Activated gamma-delta T cell treated with anti-CD3 and anti-CD28 coated beads, Interleukin-2, amount 50 U/mL, for 16 hours (primary cell): ENCODE measurements around the gene CHMP4B.
"Not testable (repeated sequence)": the region's sequence is repeated elsewhere in the genome, so short reads cannot be mapped to it uniquely, and the experiment has no call there.

Source experiments
- DNase-seq: peaks from one replicate; pipeline ENCODE4 v3.0.0-alpha.2; 2020; ENCODE audit warnings: low read depth

Gene CHMP4B

DNA sequence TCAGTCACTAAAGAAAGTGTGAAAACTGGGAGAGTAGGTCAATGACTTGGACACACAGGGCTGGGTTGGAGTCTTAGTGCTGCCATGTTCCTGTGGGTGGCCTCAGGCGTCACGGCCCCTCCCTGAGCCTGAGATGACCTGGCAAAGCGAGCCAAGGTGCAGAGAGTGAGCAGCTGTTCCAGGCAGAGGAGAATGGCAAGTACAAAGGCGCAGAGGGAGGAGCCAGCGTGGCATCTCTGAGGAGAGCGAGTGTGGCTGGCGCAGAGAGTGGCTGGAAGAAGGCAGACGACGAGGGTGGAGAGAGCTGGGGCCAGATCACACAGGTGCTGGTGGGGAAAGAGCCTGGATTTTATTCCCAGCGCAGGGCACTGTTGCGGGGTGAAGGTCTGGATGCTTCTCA, 20.6 kb upstream of the CHMP4B start:
- no peak for DNase-seq

DNA sequence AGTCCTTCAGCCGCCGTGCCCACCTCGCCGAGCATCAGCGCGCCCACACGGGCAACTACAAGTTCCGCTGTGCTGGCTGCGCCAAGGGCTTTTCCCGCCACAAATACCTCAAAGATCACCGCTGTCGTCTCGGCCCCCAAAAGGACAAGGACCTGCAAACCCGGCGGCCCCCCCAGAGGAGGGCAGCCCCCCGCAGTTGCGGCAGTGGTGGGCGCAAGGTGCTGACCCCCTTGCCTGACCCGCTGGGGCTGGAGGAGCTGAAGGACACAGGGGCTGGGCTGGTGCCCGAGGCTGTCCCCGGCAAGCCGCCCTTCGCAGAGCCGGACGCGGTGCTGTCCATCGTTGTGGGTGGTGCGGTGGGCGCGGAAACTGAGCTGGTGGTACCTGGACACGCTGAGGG, 20.1 kb upstream of the CHMP4B start:
- no peak for DNase-seq

DNA sequence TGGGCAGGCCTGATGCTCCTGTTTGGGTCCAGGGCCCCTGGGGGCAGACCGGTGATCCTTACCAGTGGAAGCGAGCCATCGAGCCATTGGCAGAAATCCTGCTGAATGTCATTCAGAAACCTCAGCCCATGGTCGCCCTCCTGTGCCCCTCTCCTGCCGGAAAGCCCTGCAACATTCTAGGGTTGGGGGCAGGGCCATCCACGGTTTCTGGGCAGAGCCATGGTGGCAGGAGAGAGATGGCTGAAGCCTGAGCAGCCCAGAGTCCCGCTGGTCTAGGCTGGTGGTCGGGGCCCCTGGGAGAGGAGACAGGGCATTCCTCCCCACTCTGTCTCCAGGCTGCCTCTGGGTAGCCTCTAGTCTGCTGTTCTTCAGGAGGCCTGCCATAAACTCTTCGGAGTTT, 19.6 kb upstream of the CHMP4B start:
- no peak for DNase-seq

DNA sequence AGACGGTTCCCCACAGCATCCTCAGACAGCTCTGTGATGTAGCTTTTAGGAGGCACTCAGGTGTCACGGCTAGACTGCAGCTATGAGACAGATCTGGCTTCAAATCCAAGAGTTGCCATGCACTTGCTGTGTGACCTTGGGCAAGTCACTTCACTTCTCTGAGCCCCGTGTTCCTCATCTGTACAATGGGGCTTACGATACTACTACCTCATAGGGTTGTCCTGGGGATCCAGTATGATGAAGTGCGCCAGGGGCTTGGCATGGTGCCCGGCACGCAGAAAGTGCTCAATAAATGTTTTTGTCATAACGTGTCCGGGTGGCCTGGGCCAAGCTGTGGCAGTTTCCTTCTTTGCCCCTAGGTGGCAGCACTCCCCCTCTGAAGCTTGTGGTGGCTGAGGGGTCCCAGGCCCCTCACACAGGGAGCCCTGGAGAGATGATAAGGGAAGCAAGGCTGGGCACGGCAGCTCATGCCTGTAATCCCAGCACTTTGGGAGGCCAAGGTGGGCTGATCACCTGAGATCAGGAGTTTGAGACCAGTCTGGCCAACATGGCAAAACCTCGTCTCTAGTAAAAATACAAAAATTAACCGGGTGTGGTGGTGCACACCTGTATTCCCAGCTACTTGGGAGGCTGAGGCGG, 19.1 kb upstream of the CHMP4B start:
- peak; percentile 32 for DNase-seq

DNA sequence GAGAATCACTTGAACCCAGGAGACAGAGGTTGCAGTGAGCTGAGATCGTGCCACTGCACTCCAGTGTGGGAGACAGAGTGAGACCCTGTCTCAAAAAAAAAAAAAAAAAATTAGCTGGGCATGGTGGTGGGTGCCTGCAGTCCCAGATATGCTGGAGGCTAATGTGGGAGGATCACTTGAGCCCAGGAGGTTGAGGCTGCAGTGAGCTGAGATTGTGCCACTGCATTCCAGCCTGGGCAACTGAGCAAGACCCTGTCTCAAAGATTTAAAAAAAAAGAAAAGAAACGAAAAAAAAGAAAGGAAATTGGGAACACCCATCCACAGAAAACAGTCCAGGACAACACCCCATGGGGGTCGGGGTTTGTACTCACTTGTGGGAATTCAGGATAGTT, 18.6 kb upstream of the CHMP4B start:
- not testable (repeated sequence) for DNase-seq

DNA sequence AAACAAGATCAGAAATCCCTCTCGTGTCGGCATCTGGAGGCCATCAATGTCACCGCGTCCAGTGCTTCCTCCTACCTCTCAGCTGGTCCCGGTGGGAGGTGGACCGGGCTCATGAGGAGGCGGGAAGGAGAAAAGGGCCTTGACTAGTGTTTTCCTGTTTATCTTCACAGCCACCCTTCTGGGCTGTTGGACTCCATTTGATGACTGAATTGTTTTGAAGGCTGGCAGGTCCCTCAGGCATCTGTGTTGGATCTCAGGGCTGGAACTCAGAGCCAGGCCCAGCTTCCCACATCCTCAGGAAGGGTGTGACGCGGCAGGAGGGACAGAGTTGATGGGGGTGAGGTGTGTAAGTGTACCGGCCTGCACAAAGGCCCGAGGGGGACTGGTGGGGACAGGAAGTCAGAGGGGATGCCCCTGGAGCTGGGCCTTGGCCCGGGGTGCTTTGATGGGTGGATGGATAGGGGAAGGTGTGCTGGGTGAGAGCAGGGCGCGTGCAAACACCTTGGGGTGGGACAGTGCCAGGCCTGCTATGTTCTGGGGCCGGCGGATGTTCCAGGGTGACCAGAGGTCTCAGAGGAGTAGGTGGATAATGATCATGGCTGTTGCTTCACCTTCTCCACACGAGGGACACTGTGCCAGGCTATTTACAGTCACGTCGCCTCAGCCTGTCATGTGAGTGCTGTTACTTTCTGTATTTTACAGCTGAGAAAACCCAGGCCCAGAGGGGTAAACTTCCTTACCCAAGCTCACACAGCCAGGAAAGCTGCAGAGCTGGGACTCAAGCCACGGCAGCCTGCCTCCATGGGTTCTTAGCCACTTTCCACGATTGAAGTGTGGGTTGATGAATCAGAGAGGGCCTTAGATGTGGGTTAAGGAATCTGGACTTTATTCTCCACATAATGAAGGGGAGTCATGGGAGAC, 17.9 kb upstream of the CHMP4B start:
- DNase-seq, result no peak

DNA sequence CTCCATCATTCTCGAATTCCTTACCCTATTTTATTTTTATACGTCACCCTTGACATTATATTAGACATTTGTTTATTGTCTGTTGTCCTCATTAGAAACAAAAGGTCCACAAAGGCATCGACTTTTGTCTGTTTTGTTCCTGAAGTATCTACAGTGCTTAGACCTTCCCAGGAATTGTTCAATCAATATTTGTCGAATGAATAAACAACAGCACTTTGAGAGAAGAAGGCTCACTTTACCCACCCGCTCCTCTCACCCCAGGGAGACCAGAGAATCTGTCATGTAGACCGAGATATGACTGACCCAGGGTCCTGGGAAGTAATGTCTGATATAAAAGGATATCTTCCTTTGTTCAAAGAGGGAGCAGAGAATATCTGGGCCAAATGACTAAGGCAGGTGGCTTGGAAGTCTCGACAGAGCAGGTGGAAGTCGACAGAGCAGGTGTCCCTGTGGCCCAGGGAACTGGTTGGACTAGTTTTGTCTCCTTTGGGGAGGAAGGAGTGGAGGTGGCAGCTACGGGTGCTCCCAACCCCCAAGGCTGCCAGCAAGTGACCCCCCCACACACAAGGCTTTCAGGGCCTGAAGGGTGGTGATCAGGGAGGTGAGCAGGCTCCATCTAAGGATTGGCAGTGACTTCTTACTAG, 14.8 kb upstream of the CHMP4B start:
- no peak for DNase-seq

DNA sequence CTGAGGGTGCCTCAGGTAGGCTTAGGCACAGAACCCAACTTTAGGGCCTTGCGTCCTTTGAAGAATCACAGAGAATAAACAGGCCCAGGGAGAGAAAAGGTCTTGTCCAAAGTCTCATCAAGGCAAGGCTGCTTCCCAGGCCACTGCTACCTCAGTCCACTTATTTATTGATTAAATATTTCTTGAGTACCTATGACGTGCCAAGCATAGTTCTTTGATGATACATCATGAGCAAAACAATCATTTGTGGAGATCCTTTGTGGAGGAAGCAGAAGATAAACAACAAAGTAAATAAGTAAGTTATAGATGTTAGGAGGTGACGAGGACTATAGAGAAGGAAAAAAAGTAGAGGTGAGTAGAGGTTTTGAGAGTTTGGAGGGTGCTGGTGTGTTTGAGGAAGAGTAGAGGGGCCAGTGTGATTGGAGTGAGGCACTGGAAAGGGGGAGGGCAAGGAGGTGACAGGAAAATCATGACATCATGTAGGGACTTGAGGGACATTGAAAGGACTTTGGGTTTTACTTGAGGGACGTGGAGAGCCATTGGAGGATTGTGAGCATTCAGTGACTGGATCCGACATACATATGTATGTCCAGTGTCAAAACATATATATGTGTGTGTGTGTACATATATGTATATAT, 14.1 kb upstream of the CHMP4B start:
- no peak for DNase-seq

DNA sequence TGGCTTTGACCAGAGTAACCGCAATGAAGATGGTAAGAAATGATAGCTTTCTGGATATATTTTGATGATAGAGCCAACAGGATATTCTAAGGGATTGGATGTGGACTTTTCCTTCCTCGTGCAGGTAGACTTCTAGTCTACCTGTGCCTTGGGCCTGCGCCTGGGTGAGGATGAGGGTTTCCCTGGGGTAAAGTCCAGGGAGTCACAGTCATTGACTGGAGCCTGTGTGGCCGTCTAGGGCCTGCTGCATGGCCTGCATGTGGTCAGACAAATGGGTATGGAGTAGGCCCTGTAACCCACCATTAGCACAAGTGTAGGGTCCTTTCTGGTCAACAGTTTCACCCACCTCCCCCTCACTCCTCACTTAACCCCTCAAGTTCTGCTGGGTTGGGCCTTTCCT, 12.7 kb upstream of the CHMP4B start:
- no peak for DNase-seq

DNA sequence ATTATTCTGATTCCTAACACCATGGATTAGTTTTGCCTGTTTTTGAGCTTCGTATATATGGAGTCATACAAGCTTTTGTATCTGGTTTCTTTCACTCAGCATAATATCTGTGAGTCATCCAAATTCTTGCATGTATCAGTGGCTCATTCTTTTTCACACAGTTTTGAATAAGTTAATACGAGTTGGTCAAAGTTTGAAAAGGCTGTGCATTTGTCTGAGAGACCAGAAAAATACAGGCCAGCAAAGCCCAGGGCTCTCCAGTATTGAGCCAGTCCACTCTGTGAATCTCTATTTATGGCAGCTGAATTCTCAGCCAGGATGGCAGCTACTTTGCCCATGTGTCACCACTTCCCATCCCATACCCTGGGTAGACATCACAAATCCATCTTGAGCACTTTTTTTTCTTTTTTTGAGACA, 7.2 kb upstream of the CHMP4B start:
- no peak for DNase-seq

DNA sequence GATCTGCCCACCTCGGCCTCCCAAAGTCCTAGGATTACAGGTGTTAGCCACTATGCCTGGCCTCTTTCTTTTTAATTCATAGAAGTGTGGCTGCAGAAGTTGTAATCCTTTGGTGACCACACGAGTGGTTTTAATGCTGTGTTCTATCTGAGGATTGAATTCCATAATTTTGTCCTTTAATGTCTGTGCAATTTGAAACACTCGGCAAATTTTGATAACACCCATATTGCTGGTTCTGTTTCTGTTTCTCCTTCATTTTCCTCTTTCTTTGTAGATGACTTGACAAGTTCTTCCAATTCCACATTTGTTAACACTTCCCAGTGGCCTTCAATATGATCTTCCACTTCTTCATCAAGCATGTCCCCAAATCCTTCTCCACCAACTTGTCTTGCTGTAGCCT, 2.8 kb upstream of the CHMP4B start:
- no peak for DNase-seq

DNA sequence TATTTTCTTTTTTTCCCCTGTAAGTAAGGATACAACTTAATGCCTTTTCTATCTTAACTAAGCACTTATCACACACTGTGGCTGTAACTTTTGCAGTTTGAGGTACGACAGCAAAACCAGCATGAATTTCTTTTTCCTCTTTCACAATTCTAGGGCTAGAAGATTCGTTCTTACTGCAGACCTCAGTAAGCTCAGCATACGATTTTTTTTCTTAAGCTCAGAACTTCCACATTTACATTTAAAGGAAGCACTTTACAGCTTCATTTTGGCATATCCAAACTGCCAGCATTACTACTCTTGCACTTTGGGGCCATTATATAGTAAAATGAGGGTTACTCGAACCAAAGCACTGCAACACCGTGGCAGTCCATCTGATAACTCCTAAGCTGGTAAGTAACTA, 889 bp upstream of the CHMP4B start:
- no peak for DNase-seq

DNA sequence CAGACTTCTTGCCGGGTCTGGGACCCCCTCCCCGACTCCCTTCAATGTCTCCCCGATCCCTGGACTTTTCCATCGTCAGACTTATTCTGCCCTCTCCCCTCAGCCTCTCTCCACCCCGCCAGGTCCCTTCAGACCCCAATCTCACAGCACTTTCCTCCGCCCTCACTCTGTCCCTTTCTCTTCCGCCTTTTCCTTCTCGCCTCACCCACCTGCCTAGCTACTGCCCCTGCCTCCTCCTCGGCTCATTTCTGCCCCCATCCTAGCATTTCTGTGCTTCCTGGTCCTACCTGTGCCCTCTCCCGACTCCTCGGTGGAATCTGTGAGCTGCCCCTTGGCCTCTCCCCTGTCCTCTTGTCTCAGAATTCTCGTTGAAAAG, 616 bp downstream of the CHMP4B start:
- DNase-seq, result no peak

DNA sequence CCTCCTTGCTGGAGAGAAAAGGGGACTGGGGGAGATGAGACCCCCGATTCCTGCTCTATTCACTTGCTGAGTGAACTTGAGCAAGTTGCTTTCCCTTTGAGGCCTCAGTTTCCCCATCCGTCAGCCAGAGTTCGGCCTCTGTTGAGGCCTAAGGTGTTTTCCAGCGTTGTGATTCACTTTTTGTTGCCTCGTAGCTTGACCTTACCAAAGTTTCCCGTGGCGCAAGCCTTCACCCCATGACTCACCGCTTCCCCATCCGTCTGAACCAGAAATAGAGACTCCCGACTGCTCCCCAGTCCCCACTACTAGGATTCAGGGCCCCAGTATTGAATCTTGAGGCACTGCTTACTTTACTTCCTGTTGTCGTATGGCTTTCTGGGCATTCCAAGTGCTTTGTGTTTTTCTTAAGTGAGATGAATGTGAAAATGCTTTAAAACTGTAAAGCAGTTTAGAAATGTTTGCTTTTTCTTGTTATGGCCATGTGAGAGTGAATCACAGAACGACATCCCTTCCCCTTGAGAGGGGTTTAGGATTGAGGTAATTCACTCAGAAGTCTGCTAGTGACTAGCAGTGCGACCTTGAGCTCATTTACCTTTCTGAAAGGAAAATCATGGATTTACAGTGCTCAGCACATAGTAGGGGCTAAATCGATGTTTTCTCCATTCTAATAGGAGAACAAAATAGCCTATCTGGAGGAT, 1.2 kb downstream of the CHMP4B start:
- DNase-seq, result peak; percentile 30

DNA sequence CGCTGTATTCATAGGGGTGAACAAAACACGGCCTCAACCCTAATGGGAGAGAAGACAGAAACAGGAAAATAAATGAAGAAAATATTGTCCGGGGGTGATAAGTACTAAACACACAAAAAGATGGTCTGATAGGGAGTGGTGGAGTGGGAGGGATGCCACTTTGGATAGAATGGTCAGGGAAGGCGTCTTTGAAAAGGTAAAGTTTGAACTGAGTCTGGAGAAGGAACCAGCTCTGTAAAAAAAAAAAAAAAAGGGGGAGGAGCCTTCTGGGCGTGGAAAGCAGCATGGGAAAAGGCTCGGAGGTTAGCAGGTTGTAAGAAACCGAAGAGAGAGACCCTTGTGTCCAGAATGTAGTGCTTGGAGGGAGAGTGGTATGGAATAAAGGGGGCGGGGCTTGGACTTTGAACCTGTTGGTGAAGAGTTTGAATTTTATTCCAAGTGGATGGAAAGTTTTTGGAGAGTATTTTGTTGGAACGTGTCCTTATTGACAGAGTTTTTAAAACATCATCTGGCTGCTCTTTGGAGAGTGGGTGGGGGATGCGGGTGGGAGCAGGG, 1.8 kb downstream of the CHMP4B start:
- no peak for DNase-seq

DNA sequence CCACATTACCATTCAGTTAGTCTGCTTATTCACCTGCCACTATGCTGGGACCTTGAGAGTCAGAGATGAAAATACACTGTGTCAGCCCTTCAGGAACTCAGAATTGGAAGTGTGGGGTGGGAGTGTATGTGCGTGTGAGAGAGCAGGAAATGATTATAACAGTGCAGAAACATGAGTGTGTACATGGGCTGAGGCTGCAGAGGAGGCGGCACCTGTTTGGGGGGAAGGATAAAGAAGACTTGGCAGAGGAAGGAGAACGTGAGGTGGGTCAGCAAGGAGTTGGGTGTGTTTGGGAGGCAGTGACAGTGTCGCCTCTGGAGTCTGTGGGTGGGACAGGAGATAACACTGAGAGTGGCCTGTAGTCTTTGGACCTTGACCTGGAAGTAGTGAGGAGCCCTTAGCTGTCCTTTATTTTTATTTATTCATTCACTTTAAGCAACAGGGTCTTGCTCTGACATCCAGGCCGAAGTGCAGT, 3.1 kb downstream of the CHMP4B start:
- DNase-seq, result no peak

DNA sequence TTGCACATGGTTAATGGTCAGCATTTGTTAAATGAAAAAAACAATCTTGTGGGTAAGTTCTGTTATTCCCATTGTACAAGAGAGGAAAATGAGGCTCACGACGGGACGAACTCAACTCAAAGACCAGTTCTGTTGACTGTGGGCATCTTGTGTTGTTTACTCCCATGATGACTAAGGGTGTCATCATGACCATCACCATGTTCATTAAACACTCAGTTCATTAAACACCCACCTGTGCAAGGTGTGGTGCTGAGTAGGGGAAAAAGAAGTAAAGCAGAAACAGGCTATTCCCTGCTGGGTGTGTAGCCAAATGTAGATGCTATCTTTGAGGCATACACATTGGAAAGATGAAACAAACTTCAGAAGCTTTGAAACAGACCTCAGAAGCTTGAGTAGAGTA, 4.5 kb downstream of the CHMP4B start:
- DNase-seq, result no peak

DNA sequence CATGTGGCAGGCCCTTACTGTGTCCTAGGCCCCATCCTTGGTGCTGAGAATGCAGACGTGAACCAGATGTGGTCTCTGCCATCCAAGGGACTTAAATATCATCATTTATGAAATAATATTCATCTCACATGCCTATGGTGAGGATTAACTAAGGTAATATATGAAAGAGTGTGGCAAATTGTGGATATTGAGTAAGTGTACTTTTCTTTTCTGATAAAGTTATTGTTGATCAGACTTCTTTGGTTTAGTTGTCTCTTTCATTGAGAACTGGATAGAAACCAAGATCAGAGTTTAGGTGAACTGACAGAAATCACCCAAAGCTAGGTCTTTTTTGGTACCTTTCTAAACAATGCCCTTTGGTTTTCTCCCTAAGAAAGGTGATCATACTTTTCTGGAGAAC, 5.0 kb downstream of the CHMP4B start:
- DNase-seq, result no peak

DNA sequence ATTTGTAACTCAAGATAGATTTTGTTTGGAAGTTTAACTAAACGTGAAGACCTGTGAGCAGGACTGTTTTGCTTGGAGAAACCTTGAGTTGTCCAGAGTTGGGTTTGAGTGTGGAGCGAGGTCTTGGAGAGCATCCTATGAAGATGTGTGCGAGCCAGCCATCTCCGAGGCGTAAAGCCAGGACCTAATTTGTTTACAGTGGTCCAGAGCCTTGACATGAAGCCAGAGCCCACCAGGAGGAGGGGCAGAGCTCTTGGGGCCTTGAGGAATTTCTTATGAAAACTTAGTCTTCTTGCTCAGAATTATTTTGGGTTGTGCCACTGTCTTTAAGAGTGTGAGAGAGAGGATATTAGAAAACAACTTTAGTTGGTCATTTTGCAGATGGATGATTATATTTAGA, 6.3 kb downstream of the CHMP4B start:
- DNase-seq, result no peak

DNA sequence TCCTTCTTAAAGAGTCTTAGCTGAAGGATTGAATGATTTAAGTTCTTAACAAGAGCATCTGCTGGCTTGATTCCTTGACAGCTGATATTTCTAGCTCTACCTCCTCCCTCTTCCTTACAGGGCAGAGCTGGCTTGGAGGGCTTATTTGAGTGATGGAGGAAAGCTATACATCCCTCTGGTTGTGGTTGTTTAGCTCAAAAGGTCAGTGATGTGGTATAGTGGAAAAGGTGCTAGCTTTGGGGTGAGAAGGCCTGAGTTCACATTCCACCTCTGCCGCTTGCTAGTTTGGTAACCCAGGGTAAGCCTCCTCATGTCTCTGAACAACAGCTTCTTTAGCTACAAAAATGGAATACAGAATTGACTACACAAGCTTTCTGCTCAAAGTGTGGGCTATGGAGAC, 8.3 kb downstream of the CHMP4B start:
- DNase-seq, result no peak

DNA sequence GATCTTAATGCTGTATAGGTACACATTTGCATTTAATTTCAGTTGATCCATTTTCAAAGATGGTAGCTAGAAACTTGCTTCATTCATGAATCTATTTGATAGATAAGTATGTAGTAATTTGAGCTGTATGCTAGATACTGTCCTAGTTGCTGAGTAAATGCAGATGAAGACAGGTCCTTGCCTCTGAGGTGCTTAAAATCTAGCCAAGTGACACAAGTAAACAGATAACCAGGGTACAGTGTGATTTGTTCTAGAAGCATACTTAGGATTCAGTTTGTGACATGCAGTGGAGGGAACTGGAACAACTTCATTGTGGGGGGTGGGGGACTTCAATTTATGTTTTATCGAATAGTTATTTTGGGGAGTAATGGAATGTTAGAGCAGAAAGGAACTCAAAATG, 9.2 kb downstream of the CHMP4B start:
- no peak for DNase-seq
